ENCODE measurements around the gene TBC1D5.

The TBC1D5 gene

GRCh38 chr3:17741621-17742101 is 770 bp downstream of the TBC1D5 start:
- TF ChIP-seq SIN3A (IDR thresholded peaks at IDR 0.05; ENCODE audit: borderline replicate concordance, insufficient read depth, low read length): no peak
- TF ChIP-seq POLR2AphosphoS5 (IDR thresholded peaks at IDR 0.05; ENCODE audit: low read depth, low read length): no peak
- TF ChIP-seq FOXP2 (optimal IDR thresholded peaks at IDR 0.05; ENCODE audit: borderline replicate concordance, extremely low read depth, extremely low read length, insufficient read depth): no peak
- no peak for TF ChIP-seq REST (IDR thresholded peaks at IDR 0.05; ENCODE audit: insufficient read depth in 1 of 2, low read depth in 2 of 2, low read length in 2 of 2)
- no peak for TF ChIP-seq TAF1 (IDR thresholded peaks at IDR 0.05; ENCODE audit: borderline replicate concordance, insufficient read depth, low read length)

- TF ChIP-seq FOXP2 (optimal IDR thresholded peaks at IDR 0.05; ENCODE audit: borderline replicate concordance, extremely low read depth, extremely low read length, insufficient read depth) (no peak), SIN3A (IDR thresholded peaks at IDR 0.05; ENCODE audit: borderline replicate concordance, insufficient read depth, low read length) (no peak), TAF1 (IDR thresholded peaks at IDR 0.05; ENCODE audit: borderline replicate concordance, insufficient read depth, low read length) (no peak), REST (IDR thresholded peaks at IDR 0.05; ENCODE audit: insufficient read depth in 1 of 2, low read depth in 2 of 2, low read length in 2 of 2) (no peak), POLR2AphosphoS5 (IDR thresholded peaks at IDR 0.05; ENCODE audit: low read depth, low read length) (no peak)
Measured at GRCh38 chr3:17740721-17741141, 1.7 kb downstream of the TBC1D5 start.

- no peak for TF ChIP-seq FOXP2 (optimal IDR thresholded peaks at IDR 0.05; ENCODE audit: borderline replicate concordance, extremely low read depth, extremely low read length, insufficient read depth)
- TF ChIP-seq TAF1 (IDR thresholded peaks at IDR 0.05; ENCODE audit: borderline replicate concordance, insufficient read depth, low read length): no peak
- no peak for TF ChIP-seq POLR2AphosphoS5 (IDR thresholded peaks at IDR 0.05; ENCODE audit: low read depth, low read length)
- no peak for TF ChIP-seq REST (IDR thresholded peaks at IDR 0.05; ENCODE audit: insufficient read depth in 1 of 2, low read depth in 2 of 2, low read length in 2 of 2)
- no peak for TF ChIP-seq SIN3A (IDR thresholded peaks at IDR 0.05; ENCODE audit: borderline replicate concordance, insufficient read depth, low read length)
Measured at GRCh38 chr3:17738921-17739320, 3.5 kb downstream of the TBC1D5 start.

- TF ChIP-seq REST (IDR thresholded peaks at IDR 0.05; ENCODE audit: insufficient read depth in 1 of 2, low read depth in 2 of 2, low read length in 2 of 2) (no peak), POLR2AphosphoS5 (IDR thresholded peaks at IDR 0.05; ENCODE audit: low read depth, low read length) (no peak), TAF1 (IDR thresholded peaks at IDR 0.05; ENCODE audit: borderline replicate concordance, insufficient read depth, low read length) (no peak), FOXP2 (optimal IDR thresholded peaks at IDR 0.05; ENCODE audit: borderline replicate concordance, extremely low read depth, extremely low read length, insufficient read depth) (no peak), SIN3A (IDR thresholded peaks at IDR 0.05; ENCODE audit: borderline replicate concordance, insufficient read depth, low read length) (no peak)
Measured at GRCh38 chr3:17738219-17738618, 4.2 kb downstream of the TBC1D5 start.

GRCh38 chr3:17737591-17737990 is 4.8 kb downstream of the TBC1D5 start:
- TF ChIP-seq TAF1 (IDR thresholded peaks at IDR 0.05; ENCODE audit: borderline replicate concordance, insufficient read depth, low read length): no peak
- no peak for TF ChIP-seq FOXP2 (optimal IDR thresholded peaks at IDR 0.05; ENCODE audit: borderline replicate concordance, extremely low read depth, extremely low read length, insufficient read depth)
- no peak for TF ChIP-seq POLR2AphosphoS5 (IDR thresholded peaks at IDR 0.05; ENCODE audit: low read depth, low read length)
- no peak for TF ChIP-seq SIN3A (IDR thresholded peaks at IDR 0.05; ENCODE audit: borderline replicate concordance, insufficient read depth, low read length)
- TF ChIP-seq REST (IDR thresholded peaks at IDR 0.05; ENCODE audit: insufficient read depth in 1 of 2, low read depth in 2 of 2, low read length in 2 of 2): no peak

All from PFSK-1 (cell line).